PC-9 (cell line): ENCODE measurements around the gene SMC4.

Experiments
- EZH2 ChIP-seq: fragments of 200-600 bp; sonication (generic); IDR thresholded peaks from 2 replicates; pipeline ENCODE4 v1.8.0; 2017; ENCODE audit warnings: antibody characterized with exemption, low read depth
- TF ChIP-seq, protein P1 (sequence below): fragments of 200-600 bp; sonication (generic); conservative IDR thresholded peaks from 2 replicates; pipeline ENCODE4 v1.6.1; 2017; ENCODE audit warnings: mixed run types, antibody characterized with exemption, mild to moderate bottlenecking, moderate library complexity

DNA sequence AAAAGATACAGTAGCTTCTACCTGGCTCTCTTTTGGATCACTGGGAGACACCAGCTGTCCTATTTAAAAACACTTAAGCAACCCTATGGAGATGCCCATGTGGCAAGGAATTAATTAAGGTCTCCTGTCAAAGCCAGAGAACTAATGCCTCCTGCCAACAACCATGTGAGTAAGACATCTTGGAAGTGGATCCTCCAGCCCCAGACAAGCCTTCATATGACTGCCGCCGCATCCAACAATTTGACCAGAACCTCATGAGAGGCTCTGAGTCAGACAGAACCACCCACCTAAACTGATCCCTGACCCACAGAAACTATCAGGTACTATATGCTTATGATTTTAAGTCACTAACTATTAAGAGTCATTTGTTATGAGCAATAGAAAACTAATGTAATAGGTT, 22.8 kb upstream of the SMC4 start:
- TF ChIP-seq, protein P1, sequence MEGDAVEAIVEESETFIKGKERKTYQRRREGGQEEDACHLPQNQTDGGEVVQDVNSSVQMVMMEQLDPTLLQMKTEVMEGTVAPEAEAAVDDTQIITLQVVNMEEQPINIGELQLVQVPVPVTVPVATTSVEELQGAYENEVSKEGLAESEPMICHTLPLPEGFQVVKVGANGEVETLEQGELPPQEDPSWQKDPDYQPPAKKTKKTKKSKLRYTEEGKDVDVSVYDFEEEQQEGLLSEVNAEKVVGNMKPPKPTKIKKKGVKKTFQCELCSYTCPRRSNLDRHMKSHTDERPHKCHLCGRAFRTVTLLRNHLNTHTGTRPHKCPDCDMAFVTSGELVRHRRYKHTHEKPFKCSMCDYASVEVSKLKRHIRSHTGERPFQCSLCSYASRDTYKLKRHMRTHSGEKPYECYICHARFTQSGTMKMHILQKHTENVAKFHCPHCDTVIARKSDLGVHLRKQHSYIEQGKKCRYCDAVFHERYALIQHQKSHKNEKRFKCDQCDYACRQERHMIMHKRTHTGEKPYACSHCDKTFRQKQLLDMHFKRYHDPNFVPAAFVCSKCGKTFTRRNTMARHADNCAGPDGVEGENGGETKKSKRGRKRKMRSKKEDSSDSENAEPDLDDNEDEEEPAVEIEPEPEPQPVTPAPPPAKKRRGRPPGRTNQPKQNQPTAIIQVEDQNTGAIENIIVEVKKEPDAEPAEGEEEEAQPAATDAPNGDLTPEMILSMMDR: no peak
- no peak for TF ChIP-seq EZH2
